ENCODE data around the gene EXD3.

The EXD3 gene

GRCh38 chr9:137277329-137278041 lies 145.5 kb downstream of the EXD3 start, which contains the start of gene TOR4A:
Gene TOR4A, plus strand, starts transcription at chr9:137277726. Its CDS starts 964 bp downstream, at chr9:137278690.
- peak within 1 kb of the TSS; percentile 73 for H3K4me3 ChIP-seq (ENCODE audit: low read depth, low read length)
- TF ChIP-seq CTCF (IDR thresholded peaks at IDR 0.05; ENCODE audit: low read depth, low read length), result peak; percentile 36; the same call in 1 of the 2 replicates

GRCh38 chr9:137276473-137277328 lies 146.3 kb downstream of the EXD3 start:
- TF ChIP-seq CTCF (IDR thresholded peaks at IDR 0.05; ENCODE audit: low read depth, low read length), result no peak
- H3K4me3 ChIP-seq (ENCODE audit: low read depth, low read length), result peak overlapping the region; percentile 73

- TF ChIP-seq CTCF (IDR thresholded peaks at IDR 0.05; ENCODE audit: low read depth, low read length), result no peak
- no peak overlapping the region for H3K4me3 ChIP-seq (ENCODE audit: low read depth, low read length)
Observed at GRCh38 chr9:137275588-137276472, 147.1 kb downstream of the EXD3 start.

- H3K4me3 ChIP-seq (ENCODE audit: low read depth, low read length), result no peak overlapping the region
- no peak for TF ChIP-seq CTCF (IDR thresholded peaks at IDR 0.05; ENCODE audit: low read depth, low read length)
Observed at GRCh38 chr9:137275203-137275587, 147.8 kb downstream of the EXD3 start.

- TF ChIP-seq CTCF (IDR thresholded peaks at IDR 0.05; ENCODE audit: low read depth, low read length), result no peak
- H3K4me3 ChIP-seq (ENCODE audit: low read depth, low read length), result no peak overlapping the region
Observed at GRCh38 chr9:137273611-137274320, 149.2 kb downstream of the EXD3 start.

GRCh38 chr9:137273095-137273490 lies 149.9 kb downstream of the EXD3 start:
- no peak for TF ChIP-seq CTCF (IDR thresholded peaks at IDR 0.05; ENCODE audit: low read depth, low read length)

More at GRCh38 chr9:137273095-137273490, 149.9 kb downstream of the EXD3 start:
- H3K4me3 ChIP-seq (ENCODE audit: low read depth, low read length), result no peak overlapping the region

Measured in WI38 (cell line).